CD4-positive, alpha-beta T cell (primary cell): Measurements from ENCODE around the gene APOBEC3G. TPM values are rescaled to one million over a fixed set of nuclear protein-coding genes. Genes with fewer than 3 reads are reported as not detected.
A peak's percentile ranks its signal among the peaks of the same experiment; 100 is the strongest.

ENCODE experiments used
- ATAC-seq: fragments of 200-7000 bp; cut with Tn5 transposase; one replicate; pipeline ENCODE4 v1.10.0; 2022; ENCODE audit warnings: mild to moderate bottlenecking; ENCODE audit not compliant: poor library complexity
- CTCF ChIA-PET: fragments of 350-600 bp; sonication (Branson Sonifier 250); formaldehyde crosslinking; loops from one replicate; lab custom pipeline; 2021; ENCODE audit warnings: antibody characterized with exemption, inconsistent platforms; lab: Charles Lee
- POLR2A ChIA-PET: fragments of 350-600 bp; sonication (Branson Sonifier 250); formaldehyde crosslinking; loops from one replicate; lab custom pipeline; 2021; ENCODE audit warnings: antibody characterized with exemption, inconsistent platforms; lab: Charles Lee
- DNase-seq, 14 experiments: peaks; one replicate each; pipeline ENCODE4 v3.0.0-alpha.2; 2013 to 2020; ENCODE audit warnings: mixed read lengths in 2 of 14
- H3K27ac ChIP-seq, 2 donors: one replicate each; pipeline versions ENCODE4 v1.5.1 to v1.7.0; 2013; ENCODE audit warnings: low read length in 2 of 2, low read depth in 1 of 2, mild to moderate bottlenecking in 1 of 2
- H3K27me3 ChIP-seq, 2 experiments: 1 replicate in 1 of 2; 2 replicates in 1 of 2; pipeline versions ENCODE4 v1.6.1 to v1.7.0; 2013; ENCODE audit warnings: low read length in 2 of 2, control low read depth in 1 of 2, mild to moderate bottlenecking in 1 of 2, moderate library complexity in 1 of 2; ENCODE audit not compliant: insufficient read depth in 2 of 2, control insufficient read depth in 1 of 2
- H3K36me3 ChIP-seq: one replicate; pipeline ENCODE4 v1.6.1; 2013; ENCODE audit warnings: low read length, control low read depth; ENCODE audit not compliant: insufficient read depth
- H3K4me1 ChIP-seq: one replicate; pipeline ENCODE4 v1.6.1; 2013; ENCODE audit warnings: low read length, control low read depth; ENCODE audit not compliant: insufficient read depth
- H3K4me3 ChIP-seq: one replicate; pipeline ENCODE4 v1.5.1; 2013; ENCODE audit warnings: mild to moderate bottlenecking, low read length, moderate library complexity
- H3K9me3 ChIP-seq, 2 experiments: 1 replicate in 1 of 2; 2 replicates in 1 of 2; pipeline versions ENCODE4 v1.6.1 to v1.7.0; 2013; ENCODE audit warnings: low read length in 2 of 2, mild to moderate bottlenecking in 2 of 2, control low read depth in 1 of 2, moderate library complexity in 1 of 2; ENCODE audit not compliant: control insufficient read depth in 1 of 2, insufficient read depth in 1 of 2
- H3K27ac Mint-ChIP-seq: one replicate; pipeline ENCODE4 v1.8.0; 2020; ENCODE audit warnings: mixed read lengths
- H3K27me3 Mint-ChIP-seq: one replicate; pipeline ENCODE4 v1.8.0; 2021; ENCODE audit warnings: mixed read lengths
- H3K36me3 Mint-ChIP-seq: one replicate; pipeline ENCODE4 v1.8.0; 2021; ENCODE audit warnings: low read depth, mixed read lengths
- H3K4me1 Mint-ChIP-seq: one replicate; pipeline ENCODE4 v1.8.0; 2021; ENCODE audit warnings: low read depth, mixed read lengths
- H3K4me3 Mint-ChIP-seq: one replicate; pipeline ENCODE4 v1.8.0; 2020; ENCODE audit warnings: mild to moderate bottlenecking, mixed read lengths
- H3K9me3 Mint-ChIP-seq: one replicate; pipeline ENCODE4 v1.8.0; 2020; ENCODE audit warnings: mixed read lengths
- intact Hi-C, 2 experiments: fragments of 100-400 bp; cut with DNase I in 1 of 2; cut with micrococcal nuclease in 1 of 2; formaldehyde crosslinking; loops; one replicate each; pipeline versions ENCODE4 v1.15.1 to v1.9.0; 2023 to 2025; cut with DNase I, micrococcal nuclease
- total RNA-seq, 174 experiments: library from RNA in 2 of 174; stranded (reverse) in 2 of 174; gene quantifications; one replicate each; pipeline ENCODE4 v1.2.3 and lab custom pipeline; 2021 to 2026
- TF ChIP-seq, protein P1 (sequence below): fragments of 200-600 bp; IDR thresholded peaks from one replicate; pipeline ENCODE4 v1.8.0; 2022; ENCODE audit warnings: antibody characterized with exemption, mild to moderate bottlenecking

Gene APOBEC3G
- total RNA-seq, 2 experiments from 2014 or later: 18.8 to 20.6 TPM

DNA sequence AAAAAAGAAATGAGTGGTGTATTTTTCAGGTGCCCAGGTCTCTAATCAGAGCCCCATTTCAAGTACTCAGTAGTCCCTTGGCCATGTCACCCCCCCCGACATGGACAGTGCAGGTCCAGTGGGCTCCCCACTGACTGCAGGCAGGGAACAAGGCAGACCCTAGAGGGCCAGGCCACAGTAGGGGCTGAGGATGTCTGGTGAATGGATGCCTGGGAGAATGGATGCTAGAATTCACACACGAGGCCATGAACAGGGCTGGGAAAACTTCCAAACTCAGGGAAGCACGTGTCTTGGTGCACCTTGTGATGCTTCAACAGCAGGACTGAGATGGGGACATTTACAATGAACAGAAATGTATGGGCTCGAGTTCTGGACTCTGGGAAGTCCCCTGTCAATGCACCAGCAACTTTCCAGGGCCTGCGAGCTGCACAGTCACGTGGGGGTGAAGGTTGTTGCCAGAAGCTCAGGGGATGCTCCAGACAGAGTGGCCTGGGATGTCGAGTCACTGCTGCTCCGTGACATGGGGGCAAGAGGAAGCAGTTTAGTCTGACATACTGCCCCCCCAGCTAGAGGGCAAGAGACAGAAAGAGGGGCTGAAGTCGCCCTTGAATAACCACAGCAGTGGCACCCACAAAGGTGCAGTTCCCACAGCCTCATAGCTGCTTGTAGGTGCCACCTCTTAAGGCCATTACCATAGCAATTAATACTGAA is 3.1 kb downstream of the APOBEC3G start:
- H3K27me3 ChIP-seq: no peaks in the 10 kb centered on the region
- H3K27ac ChIP-seq: no peak overlapping the region
- H3K9me3 ChIP-seq: no peaks in the 10 kb centered on the region
- intact Hi-C loops: loop anchor here in 1 of 2 experiments (5.0 kb wide), 1 partner anchor 37 kb away; no protein-coding TSS in a partner anchor
- ChIA-PET POLR2A (interaction anchor here (0.7 to 1.2 kb wide), 3 partner anchors 9 to 1331 kb away, joined by 3 to 5 read pairs (median 5); no protein-coding TSS in a partner anchor), CTCF (interaction anchor here (1.0 kb wide), 1 partner anchor 8 kb away, joined by 3 read pairs; no protein-coding TSS in a partner anchor)
- peak in 3 of 14 experiments; percentile 43 to 67 (median 63) for DNase-seq
- TF ChIP-seq, protein P1, sequence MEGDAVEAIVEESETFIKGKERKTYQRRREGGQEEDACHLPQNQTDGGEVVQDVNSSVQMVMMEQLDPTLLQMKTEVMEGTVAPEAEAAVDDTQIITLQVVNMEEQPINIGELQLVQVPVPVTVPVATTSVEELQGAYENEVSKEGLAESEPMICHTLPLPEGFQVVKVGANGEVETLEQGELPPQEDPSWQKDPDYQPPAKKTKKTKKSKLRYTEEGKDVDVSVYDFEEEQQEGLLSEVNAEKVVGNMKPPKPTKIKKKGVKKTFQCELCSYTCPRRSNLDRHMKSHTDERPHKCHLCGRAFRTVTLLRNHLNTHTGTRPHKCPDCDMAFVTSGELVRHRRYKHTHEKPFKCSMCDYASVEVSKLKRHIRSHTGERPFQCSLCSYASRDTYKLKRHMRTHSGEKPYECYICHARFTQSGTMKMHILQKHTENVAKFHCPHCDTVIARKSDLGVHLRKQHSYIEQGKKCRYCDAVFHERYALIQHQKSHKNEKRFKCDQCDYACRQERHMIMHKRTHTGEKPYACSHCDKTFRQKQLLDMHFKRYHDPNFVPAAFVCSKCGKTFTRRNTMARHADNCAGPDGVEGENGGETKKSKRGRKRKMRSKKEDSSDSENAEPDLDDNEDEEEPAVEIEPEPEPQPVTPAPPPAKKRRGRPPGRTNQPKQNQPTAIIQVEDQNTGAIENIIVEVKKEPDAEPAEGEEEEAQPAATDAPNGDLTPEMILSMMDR: no peak
- H3K36me3 ChIP-seq: peaks cover 46% of the 10 kb centered on the region
- Mint-ChIP-seq H3K4me3 (peak overlapping the region; percentile 42), H3K36me3 (peaks cover 52% of the 10 kb centered on the region), H3K4me1 (peaks cover 31% of the 10 kb centered on the region), H3K9me3 (no peaks in the 10 kb centered on the region), H3K27ac (no peak overlapping the region), H3K27me3 (no peaks in the 10 kb centered on the region)
- H3K4me3 ChIP-seq: no peak overlapping the region
- no peak for ATAC-seq
- H3K4me1 ChIP-seq: peaks cover 84% of the 10 kb centered on the region

DNA sequence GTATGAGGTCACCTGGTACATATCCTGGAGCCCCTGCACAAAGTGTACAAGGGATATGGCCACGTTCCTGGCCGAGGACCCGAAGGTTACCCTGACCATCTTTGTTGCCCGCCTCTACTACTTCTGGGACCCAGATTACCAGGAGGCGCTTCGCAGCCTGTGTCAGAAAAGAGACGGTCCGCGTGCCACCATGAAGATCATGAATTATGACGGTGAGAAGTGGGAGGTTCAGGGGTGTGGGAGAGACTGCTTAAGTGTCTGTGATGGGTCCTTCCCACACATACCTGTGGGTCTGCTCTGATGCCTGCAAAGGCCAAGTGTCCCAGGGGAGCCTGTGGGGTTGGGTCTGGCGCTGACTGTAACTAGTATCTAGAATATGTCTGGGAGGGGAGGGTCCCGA is 3.9 kb downstream of the APOBEC3G start:
- Histone ChIP-seq H3K27me3 (no peaks in the 10 kb centered on the region), H3K36me3 (peaks cover 48% of the 10 kb centered on the region), H3K9me3 (no peaks in the 10 kb centered on the region), H3K4me3 (no peak overlapping the region), H3K4me1 (peaks cover 89% of the 10 kb centered on the region), H3K27ac (no peak overlapping the region)
- intact Hi-C loops: loop anchor here in 1 of 2 experiments (5.0 kb wide), 1 partner anchor 36 kb away; no protein-coding TSS in a partner anchor
- ATAC-seq: no peak
- ChIA-PET POLR2A (interaction anchor here (0.8 to 1.1 kb wide), 3 partner anchors 11 to 239 kb away, joined by 3 to 5 read pairs (median 3); partner anchors contain the start of genes CBX7 and RPL3), CTCF (no interaction called here)
- Mint-ChIP-seq H3K9me3 (no peaks in the 10 kb centered on the region), H3K4me1 (peaks cover 30% of the 10 kb centered on the region), H3K27ac (peak overlapping the region; percentile 59), H3K36me3 (peaks cover 54% of the 10 kb centered on the region), H3K4me3 (no peak overlapping the region), H3K27me3 (no peaks in the 10 kb centered on the region)
- no peak for DNase-seq
- TF ChIP-seq, protein P1: no peak

- no peak overlapping the region for H3K4me3 ChIP-seq
- Mint-ChIP-seq H3K4me1 (peaks cover 30% of the 10 kb centered on the region), H3K4me3 (no peak overlapping the region), H3K9me3 (no peaks in the 10 kb centered on the region), H3K27me3 (no peaks in the 10 kb centered on the region), H3K36me3 (peaks cover 59% of the 10 kb centered on the region), H3K27ac (peak overlapping the region; percentile 59)
- peaks cover 90% of the 10 kb centered on the region for H3K4me1 ChIP-seq
- ATAC-seq: no peak
- ChIA-PET POLR2A (interaction anchor here (1.1 kb wide), 1 partner anchor 238 kb away, joined by 3 read pairs; the partner anchor contains the start of gene RPL3), CTCF (no interaction called here)
- H3K9me3 ChIP-seq: no peaks in the 10 kb centered on the region
- DNase-seq: no peak
- intact Hi-C loops: loop anchor here in 1 of 2 experiments (5.0 kb wide), 1 partner anchor 36 kb away; no protein-coding TSS in a partner anchor
- TF ChIP-seq, protein P1: no peak
- H3K27me3 ChIP-seq: no peaks in the 10 kb centered on the region
- H3K36me3 ChIP-seq: peaks cover 53% of the 10 kb centered on the region
- H3K27ac ChIP-seq: no peak overlapping the region
Measured at GRCh38 chr22:39081598-39081997, 4.5 kb downstream of the APOBEC3G start.
